GM12892 (cell line): ENCODE results near the gene SP1.

Experiments
- POLR2A ChIP-seq: IDR thresholded peaks from 2 replicates; pipeline ENCODE4 v1.6.1; 2011; ENCODE audit warnings: low read depth, low read length, control low read depth
- POLR2AphosphoS5 ChIP-seq: IDR thresholded peaks from 2 replicates; pipeline ENCODE4 v1.6.1; 2011; ENCODE audit warnings: low read depth, low read length, control low read depth
- TAF1 ChIP-seq: IDR thresholded peaks from 2 replicates; pipeline ENCODE4 v1.6.1; 2011; ENCODE audit warnings: low read depth, mild to moderate bottlenecking, control low read depth, low read length, borderline replicate concordance

- TF ChIP-seq POLR2AphosphoS5 (no peak), POLR2A (no peak), TAF1 (no peak)
These were observed 42.0 kb upstream of the SP1 start for GRCh38 chr12:53338017-53338416.
